GM21367 (cell line): ENCODE results near the gene LGR5.

Experiments used
- ATAC-seq: cut with Tn5 transposase; IDR thresholded peaks from one replicate; pipeline ENCODE4 v1.9.1; 2021; ENCODE audit not compliant: unreplicated experiment

LGR5 gene

GRCh38 chr12:71591601-71592000 is 152.0 kb downstream of the LGR5 start:
- ATAC-seq, result no peak

- no peak for ATAC-seq
Measured at GRCh38 chr12:71592841-71593240, 153.2 kb downstream of the LGR5 start.

- no peak for ATAC-seq
Measured at GRCh38 chr12:71594214-71594948, 154.8 kb downstream of the LGR5 start.

GRCh38 chr12:71599210-71599609 is 159.6 kb downstream of the LGR5 start:
- no peak for ATAC-seq

- no peak for ATAC-seq
Measured at GRCh38 chr12:71601546-71601945, 161.9 kb downstream of the LGR5 start.

- no peak for ATAC-seq
Measured at GRCh38 chr12:71602761-71603577, 163.4 kb downstream of the LGR5 start.

GRCh38 chr12:71605039-71605438 is 165.4 kb downstream of the LGR5 start:
- ATAC-seq, result no peak

- no peak for ATAC-seq
Measured at GRCh38 chr12:71607494-71608330, 168.1 kb downstream of the LGR5 start.

GRCh38 chr12:71610031-71610795 is 170.6 kb downstream of the LGR5 start:
- no peak for ATAC-seq

GRCh38 chr12:71621938-71622337 is 182.3 kb downstream of the LGR5 start:
- no peak for ATAC-seq

- ATAC-seq, result no peak
Measured at GRCh38 chr12:71625476-71625875, 185.9 kb downstream of the LGR5 start.

GRCh38 chr12:71626098-71626497 is 186.5 kb downstream of the LGR5 start:
- ATAC-seq, result peak; percentile 81

GRCh38 chr12:71626768-71627167 is 187.2 kb downstream of the LGR5 start:
- no peak for ATAC-seq

- no peak for ATAC-seq
Measured at GRCh38 chr12:71627438-71628002, 187.9 kb downstream of the LGR5 start.
